Endothelial cell of umbilical vein (primary cell): ENCODE results near the gene NEUROG3. TPM values are rescaled to one million over a fixed set of nuclear protein-coding genes. Genes with fewer than 3 reads are reported as not detected.

Source experiments
- BruUV-seq: library from RNA; stranded (reverse); fragments of 400-500 nt; replicated peaks from 2 replicates; lab custom pipeline; 2021; lab: Mats Ljungman, UMichigan
- CTCF ChIA-PET: fragments of 300-600, 350-600 bp; sonication (Branson Sonifier 250); formaldehyde crosslinking; loops from one replicate; lab custom pipeline; 2021; ENCODE audit warnings: antibody characterized with exemption, inconsistent platforms; lab: Charles Lee
- POLR2A ChIA-PET: fragments of 300-600, 350-600 bp; sonication (Branson Sonifier 250); formaldehyde crosslinking; loops from one replicate; lab custom pipeline; 2021; ENCODE audit warnings: antibody characterized with exemption, inconsistent platforms; lab: Charles Lee
- DNase-seq: peaks from one replicate; pipeline ENCODE4 v3.0.0-alpha.2; 2011; ENCODE audit warnings: low read depth, low spot score
- FAIRE-seq: peaks from 2 replicates; lab custom pipeline; 2011; peaks lifted over from hg19 to GRCh38; lab: Jason Lieb, UNC
- H2AFZ ChIP-seq: 2 replicates; pipeline ENCODE4 v1.6.0; 2012; ENCODE audit warnings: low read depth, low read length, control low read depth, inconsistent platforms
- H3K27ac ChIP-seq: 2 replicates; pipeline ENCODE4 v1.5.1; 2011; ENCODE audit warnings: low read depth, mild to moderate bottlenecking, control low read depth, low read length, moderate library complexity; ENCODE audit not compliant: insufficient read depth
- H3K27me3 ChIP-seq, 2 experiments: 2 replicates each; pipeline versions ENCODE4 v1.6.0 to v1.6.1; 2011; ENCODE audit warnings: low read length in 2 of 2, mixed read lengths in 1 of 2; ENCODE audit not compliant: control insufficient read depth in 2 of 2, insufficient read depth in 2 of 2
- H3K36me3 ChIP-seq, 2 experiments: 2 replicates in 1 of 2; 3 replicates in 1 of 2; pipeline ENCODE4 v1.5.1; 2011; ENCODE audit warnings: low read length in 2 of 2, mild to moderate bottlenecking in 1 of 2, moderate library complexity in 1 of 2; ENCODE audit not compliant: control insufficient read depth in 2 of 2, insufficient read depth in 2 of 2; ENCODE audit errors: extremely low read depth in 1 of 2
- H3K4me1 ChIP-seq: 3 replicates; pipeline ENCODE4 v1.5.1; 2011; ENCODE audit warnings: mild to moderate bottlenecking, low read length; ENCODE audit not compliant: control insufficient read depth, insufficient read depth; ENCODE audit errors: extremely low read depth
- H3K4me2 ChIP-seq: 2 replicates; pipeline ENCODE4 v1.6.1; 2011; ENCODE audit warnings: low read length, control low read depth, mixed read lengths; ENCODE audit not compliant: insufficient read depth
- H3K4me3 ChIP-seq, 3 experiments: fragments of 200-600 bp in 1 of 3; sonication (generic), shearing (Covaris generic) in 1 of 3; replicated peaks in 1 of 3; 2 replicates each; pipeline ENCODE4 v1.5.1; 2011 to 2016; ENCODE audit warnings: control low read depth in 3 of 3, low read length in 3 of 3, mild to moderate bottlenecking in 2 of 3, inconsistent platforms in 1 of 3, low read depth in 1 of 3, moderate library complexity in 1 of 3; ENCODE audit not compliant: insufficient read depth in 1 of 3
- H3K79me2 ChIP-seq: 2 replicates; pipeline ENCODE4 v1.6.0; 2012; ENCODE audit warnings: low read length, inconsistent platforms; ENCODE audit not compliant: control insufficient read depth, insufficient read depth
- H3K9ac ChIP-seq: replicated peaks from 2 replicates; pipeline ENCODE3; 2011; ENCODE audit warnings: low read length, control low read depth; ENCODE audit not compliant: insufficient read depth; ENCODE audit errors: extremely low read depth
- H3K9me1 ChIP-seq: replicated peaks from 3 replicates; pipeline ENCODE4 v1.6.0; 2011; ENCODE audit warnings: mild to moderate bottlenecking, low read length; ENCODE audit not compliant: control insufficient read depth, insufficient read depth; ENCODE audit errors: extremely low read depth
- H3K9me3 ChIP-seq: replicated peaks from 2 replicates; pipeline ENCODE4 v1.5.1; 2012; ENCODE audit warnings: low read length, inconsistent platforms; ENCODE audit not compliant: control insufficient read depth, insufficient read depth
- H4K20me1 ChIP-seq: replicated peaks from 2 replicates; pipeline ENCODE3; 2011; ENCODE audit warnings: mild to moderate bottlenecking, low read length; ENCODE audit not compliant: control insufficient read depth, insufficient read depth; ENCODE audit errors: extremely low read depth
- EZH2 ChIP-seq: IDR thresholded peaks from 2 replicates; pipeline ENCODE4 v1.6.1; 2012; ENCODE audit warnings: borderline replicate concordance, low read depth, mild to moderate bottlenecking, moderate library complexity, low read length, inconsistent platforms; ENCODE audit not compliant: severe bottlenecking
- FOS ChIP-seq: IDR thresholded peaks from 2 replicates; pipeline ENCODE4 v1.6.1; 2011; ENCODE audit warnings: mild to moderate bottlenecking, low read length, moderate library complexity, borderline replicate concordance; ENCODE audit not compliant: insufficient read depth
- GATA2 ChIP-seq: IDR thresholded peaks from 2 replicates; pipeline ENCODE4 v1.7.0; 2011; ENCODE audit warnings: low read depth, mild to moderate bottlenecking, moderate library complexity, mixed read lengths, low read length; ENCODE audit not compliant: insufficient read length, insufficient read depth
- JUN ChIP-seq: IDR thresholded peaks from 2 replicates; pipeline ENCODE4 v1.6.1; 2011; ENCODE audit warnings: borderline replicate concordance, low read depth; ENCODE audit not compliant: insufficient read length, insufficient read depth
- MAX ChIP-seq: IDR thresholded peaks from 2 replicates; pipeline ENCODE4 v1.6.1; 2011; ENCODE audit not compliant: insufficient read depth, insufficient read length
- MYC ChIP-seq: IDR thresholded peaks from one replicate; pipeline ENCODE4 v1.6.1; 2011; ENCODE audit warnings: mild to moderate bottlenecking, low read depth, low read length
- POLR2A ChIP-seq: IDR thresholded peaks from 2 replicates; pipeline ENCODE4 v1.6.1; 2012; ENCODE audit warnings: low read depth, mild to moderate bottlenecking, control low read depth, low read length
- POLR2AphosphoS5 ChIP-seq: IDR thresholded peaks from 2 replicates; pipeline ENCODE4 v1.6.1; 2012; ENCODE audit warnings: low read depth, mild to moderate bottlenecking, control low read depth, low read length, moderate library complexity; ENCODE audit not compliant: insufficient read depth
- dilution Hi-C: fragments of 300-500 bp; cut with MboI; formaldehyde crosslinking; loops from one replicate; pipeline ENCODE4 v1.15.0; 2019; ENCODE audit warnings: low sequenced_read_pairs; ENCODE audit not compliant: extremely low pct_ligation_motif_present
- intact Hi-C: fragments of 100-400 bp; cut with micrococcal nuclease; formaldehyde crosslinking; loops from one replicate; pipeline ENCODE4 v1.10.0; 2022
- polyA plus RNA-seq, 4 experiments: library from polyadenylated mRNA; depleted of rRNA in 3 of 4; stranded (reverse) in 3 of 4; unstranded in 1 of 4; fragments of >200 nt; gene quantifications; 2 replicates each; pipeline versions ENCODE4 v1.2.1 to v1.2.3, GENCODE V29; 2011 to 2012; ENCODE audit warnings: missing spikeins in 1 of 4
- total RNA-seq: library from RNA; stranded (reverse); gene quantifications from 2 replicates; pipeline ENCODE4 v1.2.3, GENCODE V29; 2021
- TF ChIP-seq, protein P1 (sequence below), 2 donors: IDR thresholded peaks; 1 replicate in 1 of 2; 2 replicates in 1 of 2; pipeline ENCODE4 v1.5.1; 2011; ENCODE audit warnings: low read length in 2 of 2, mild to moderate bottlenecking in 2 of 2, moderate library complexity in 2 of 2, control low read depth in 1 of 2, inconsistent platforms in 1 of 2, low read depth in 1 of 2; ENCODE audit not compliant: insufficient read depth in 1 of 2; ENCODE audit errors: extremely low read depth in 1 of 2

Gene NEUROG3
- total and polyA plus RNA-seq, 2 donors (not counting 3 experiments of a cell fraction or from before 2014, with no cell fraction given) = not detected

DNA sequence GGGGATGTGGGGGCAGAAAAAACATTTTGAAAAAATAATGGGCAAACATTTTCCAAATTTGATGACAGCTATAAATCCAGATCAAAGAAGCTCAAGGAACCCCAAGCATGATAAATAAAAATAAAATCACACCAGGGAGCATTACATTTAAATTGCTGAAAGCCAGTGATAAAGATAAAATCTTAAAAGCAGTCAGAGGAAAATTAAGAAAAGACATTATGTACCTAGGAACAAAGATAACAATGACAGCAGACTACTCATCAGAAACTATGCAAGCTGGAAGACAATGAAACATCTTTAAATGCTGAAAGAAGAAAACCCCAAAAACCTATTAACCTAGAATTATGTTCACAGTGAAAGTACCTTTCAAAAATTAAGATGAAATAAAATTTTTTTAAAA is 23.3 kb downstream of the NEUROG3 start:
- FAIRE-seq = no peak

More for the DNA sequence above, 23.3 kb downstream of the NEUROG3 start:
- no peaks in the 10 kb centered on the region for H3K9me1 ChIP-seq
- no peaks in the 10 kb centered on the region for H3K79me2 ChIP-seq
- no peak for DNase-seq
- no peak overlapping the region for H3K27ac ChIP-seq
- H3K9ac ChIP-seq = no peak overlapping the region
- TF ChIP-seq FOS = no peak
- TF ChIP-seq MAX = no peak
- TF ChIP-seq JUN = no peak
- TF ChIP-seq POLR2AphosphoS5 = no peak
- TF ChIP-seq, protein P1, sequence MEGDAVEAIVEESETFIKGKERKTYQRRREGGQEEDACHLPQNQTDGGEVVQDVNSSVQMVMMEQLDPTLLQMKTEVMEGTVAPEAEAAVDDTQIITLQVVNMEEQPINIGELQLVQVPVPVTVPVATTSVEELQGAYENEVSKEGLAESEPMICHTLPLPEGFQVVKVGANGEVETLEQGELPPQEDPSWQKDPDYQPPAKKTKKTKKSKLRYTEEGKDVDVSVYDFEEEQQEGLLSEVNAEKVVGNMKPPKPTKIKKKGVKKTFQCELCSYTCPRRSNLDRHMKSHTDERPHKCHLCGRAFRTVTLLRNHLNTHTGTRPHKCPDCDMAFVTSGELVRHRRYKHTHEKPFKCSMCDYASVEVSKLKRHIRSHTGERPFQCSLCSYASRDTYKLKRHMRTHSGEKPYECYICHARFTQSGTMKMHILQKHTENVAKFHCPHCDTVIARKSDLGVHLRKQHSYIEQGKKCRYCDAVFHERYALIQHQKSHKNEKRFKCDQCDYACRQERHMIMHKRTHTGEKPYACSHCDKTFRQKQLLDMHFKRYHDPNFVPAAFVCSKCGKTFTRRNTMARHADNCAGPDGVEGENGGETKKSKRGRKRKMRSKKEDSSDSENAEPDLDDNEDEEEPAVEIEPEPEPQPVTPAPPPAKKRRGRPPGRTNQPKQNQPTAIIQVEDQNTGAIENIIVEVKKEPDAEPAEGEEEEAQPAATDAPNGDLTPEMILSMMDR (IDR thresholded peaks at IDR 0.05; ENCODE audit: extremely low read depth in 1 of 2, insufficient read depth in 1 of 2, low read depth in 1 of 2, low read length in 2 of 2) = no peak
- TF ChIP-seq EZH2 = no peak
- no peak for TF ChIP-seq MYC
- TF ChIP-seq POLR2A = no peak
- TF ChIP-seq GATA2 = no peak
- dilution Hi-C loops (no loop called here), intact Hi-C loops (no loop called here)
- ChIA-PET POLR2A (no interaction called here), CTCF (interaction anchor here (0.7 kb wide), 1 partner anchor 8 kb away, joined by 3 read pairs; no protein-coding TSS in a partner anchor)
- peaks cover 2% of the 10 kb centered on the region for H3K9me3 ChIP-seq
- no peak overlapping the region for H3K4me3 ChIP-seq
- H3K4me2 ChIP-seq = no peak overlapping the region
- H3K4me1 ChIP-seq = no peaks in the 10 kb centered on the region
- H4K20me1 ChIP-seq = no peaks in the 10 kb centered on the region
- no peak overlapping the region for H2AFZ ChIP-seq
- H3K27me3 ChIP-seq = no peaks in the 10 kb centered on the region
- no peaks in the 10 kb centered on the region for H3K36me3 ChIP-seq
- no TSS peak for BruUV-seq
